ENCODE data around the gene TIAM2.
"Not testable (repeated sequence)": the region's sequence is repeated elsewhere in the genome, so short reads cannot be mapped to it uniquely, and the experiment has no call there.

Gene TIAM2

GRCh38 chr6:155212106-155212505 lies 217.0 kb downstream of the TIAM2 start:
- no peak for FAIRE-seq

- no peak for FAIRE-seq
Observed at GRCh38 chr6:155212616-155213380, 217.7 kb downstream of the TIAM2 start.

GRCh38 chr6:155213611-155214372 lies 218.7 kb downstream of the TIAM2 start:
- FAIRE-seq, result no peak

GRCh38 chr6:155215906-155216305 lies 220.8 kb downstream of the TIAM2 start:
- FAIRE-seq, result no peak

- no peak for FAIRE-seq
Observed at GRCh38 chr6:155216312-155217046, 221.4 kb downstream of the TIAM2 start.

GRCh38 chr6:155218711-155219110 lies 223.6 kb downstream of the TIAM2 start:
- FAIRE-seq, result not testable (repeated sequence)

- no peak for FAIRE-seq
Observed at GRCh38 chr6:155219299-155219698, 224.2 kb downstream of the TIAM2 start.

- FAIRE-seq, result no peak
Observed at GRCh38 chr6:155219858-155220301, 224.8 kb downstream of the TIAM2 start.

GRCh38 chr6:155221086-155221485 lies 226.0 kb downstream of the TIAM2 start:
- no peak for FAIRE-seq

- FAIRE-seq, result no peak
Observed at GRCh38 chr6:155222506-155222905, 227.4 kb downstream of the TIAM2 start.

GRCh38 chr6:155223646-155224451 lies 228.7 kb downstream of the TIAM2 start:
- FAIRE-seq, result no peak

GRCh38 chr6:155224618-155225017 lies 229.5 kb downstream of the TIAM2 start:
- no peak for FAIRE-seq

- no peak for FAIRE-seq
Observed at GRCh38 chr6:155227046-155227445, 231.9 kb downstream of the TIAM2 start.

GRCh38 chr6:155228546-155229166 lies 233.5 kb downstream of the TIAM2 start:
- no peak for FAIRE-seq

GRCh38 chr6:155230975-155231374 lies 235.9 kb downstream of the TIAM2 start:
- not testable (repeated sequence) for FAIRE-seq

- no peak for FAIRE-seq
Observed at GRCh38 chr6:155232848-155233247, 237.7 kb downstream of the TIAM2 start.

GRCh38 chr6:155234167-155234566 lies 239.1 kb downstream of the TIAM2 start:
- no peak for FAIRE-seq

GRCh38 chr6:155234687-155235086 lies 239.6 kb downstream of the TIAM2 start:
- no peak for FAIRE-seq

GRCh38 chr6:155235087-155235486 lies 240.0 kb downstream of the TIAM2 start:
- FAIRE-seq, result no peak

- no peak for FAIRE-seq
Observed at GRCh38 chr6:155237613-155238012, 242.5 kb downstream of the TIAM2 start.

GRCh38 chr6:155240905-155241600 lies 245.9 kb downstream of the TIAM2 start:
- no peak for FAIRE-seq

All from colon (tissue), 2 donors.